Right lobe of liver (tissue), 6 donors: Measurements from ENCODE around the gene ZNF804A. TPM values are rescaled to one million over a fixed set of nuclear protein-coding genes. Genes with fewer than 3 reads are reported as not detected.

ENCODE experiments used
- ATAC-seq, 4 donors: fragments of 200-7000 bp; cut with Tn5 transposase; one replicate each; pipeline ENCODE4 v1.9.1; 2020; ENCODE audit warnings: mild to moderate bottlenecking in 4 of 4, moderate library complexity in 4 of 4
- DNase-seq, 3 donors: peaks; one replicate each; pipeline ENCODE4 v3.0.0-alpha.2; 2020
- H3K27ac ChIP-seq, 3 donors: fragments of 200-600 bp; one replicate each; pipeline ENCODE4 v1.8.0; 2022
- H3K27me3 ChIP-seq, 2 donors: fragments of 200-600 bp; one replicate each; pipeline ENCODE4 v1.8.0; 2022
- H3K36me3 ChIP-seq, 4 donors: fragments of 200-600 bp; sonication (generic) in 1 of 4; one replicate each; pipeline versions ENCODE4 v1.5.1 to v1.8.0; 2017 to 2022; ENCODE audit warnings: control low read depth in 1 of 4
- H3K4me1 ChIP-seq, 4 donors: fragments of 200-600 bp; sonication (generic) in 1 of 4; one replicate each; pipeline versions ENCODE4 v1.5.1 to v1.8.0; 2017 to 2022; ENCODE audit warnings: control low read depth in 1 of 4
- H3K4me3 ChIP-seq, 3 donors: fragments of 200-600 bp; one replicate each; pipeline ENCODE4 v1.8.0; 2022
- H3K9me3 ChIP-seq, 4 donors: fragments of 200-600 bp; sonication (generic) in 1 of 4; one replicate each; pipeline versions ENCODE4 v1.5.1 to v1.8.0; 2017 to 2022; ENCODE audit warnings: control low read depth in 1 of 4
- CTCF ChIP-seq, 4 donors: fragments of 200-600 bp in 3 of 4; fragments of 450-650 bp in 1 of 4; IDR thresholded peaks; one replicate each; pipeline versions ENCODE4 v1.5.1 to v1.8.0; 2016 to 2022; ENCODE audit warnings: antibody characterized with exemption in 4 of 4, mild to moderate bottlenecking in 2 of 4
- POLR2A ChIP-seq: fragments of 450-650 bp; IDR thresholded peaks from one replicate; pipeline ENCODE4 v1.6.1; 2017; ENCODE audit warnings: antibody characterized with exemption, mild to moderate bottlenecking
- WGBS: methylation state at CpG from one replicate; pipeline ENCODE4 v1.1.6; 2018; ENCODE audit warnings: low coverage, low lambda C conversion rate; ENCODE audit not compliant: insufficient coverage; ENCODE audit errors: missing lambda C conversion rate; 5-methylcytosine and 5-hydroxymethylcytosine counted together
- intact Hi-C, 2 donors: fragments of 100-400 bp; cut with DNase I; formaldehyde crosslinking; loops; one replicate each; pipeline versions ENCODE4 v1.11.2 to v1.14.1; 2022
- total RNA-seq, 6 experiments: library from RNA; depleted of rRNA in 2 of 6; stranded (reverse); fragments of >200 nt in 2 of 6; fragmentation: NEBNext Ultra II Directional in 3 of 6; extraction: Animal tissue kit (Norgen Biotek cat#: 25700) in 3 of 6; gene quantifications; one replicate each; pipeline versions ENCODE4 v1.1.0 to v1.2.4, GENCODE V29; 2016 to 2023
- donor health status: DM: no; HTN: yes; CAD: no.
- donor health status: DM: no; HTN: no; CAD: no.
- donor health status: DM: no; HTN: no; CAD: no.
- donor health status: DM: no; HTN: yes; CAD: no.
- donor health status: DM: no; HTN: yes; CAD: no.

Gene ZNF804A
- total RNA-seq, 6 experiments from 2014 or later = 0.06 to 0.30 (median 0.20) TPM; not detected in 3

- TF ChIP-seq CTCF (IDR thresholded peaks at IDR 0.05) = no peak
- no peak for TF ChIP-seq POLR2A
These were observed 181.4 kb downstream of the ZNF804A start for GRCh38 chr2:184779777-184780176.

GRCh38 chr2:184780384-184780783, 182.1 kb downstream of the ZNF804A start:
- intact Hi-C loops = no loop called here
- Histone ChIP-seq H3K4me3 (no peak overlapping the region), H3K27me3 (no peaks in the 10 kb centered on the region), H3K9me3 (no peaks in the 10 kb centered on the region), H3K36me3 (no peaks in the 10 kb centered on the region), H3K4me1 (no peaks in the 10 kb centered on the region), H3K27ac (no peak overlapping the region)
- no peak for DNase-seq
- no peak for ATAC-seq
- TF ChIP-seq CTCF (IDR thresholded peaks at IDR 0.05) (no peak), POLR2A (no peak)
- 20% methylated on average over 1 of the region's 1 CpG for whole genome bisulfite sequencing

More at GRCh38 chr2:184779777-184780176, 181.4 kb downstream of the ZNF804A start:
- DNase-seq (no peak), ATAC-seq (no peak)
- H3K36me3 ChIP-seq = no peaks in the 10 kb centered on the region
- intact Hi-C loops = no loop called here
- no peaks in the 10 kb centered on the region for H3K27me3 ChIP-seq
- H3K27ac ChIP-seq = no peak overlapping the region
- no peak overlapping the region for H3K4me3 ChIP-seq
- 62% methylated on average over 2 of the region's 2 CpGs for WGBS
- no peaks in the 10 kb centered on the region for H3K4me1 ChIP-seq
- H3K9me3 ChIP-seq = no peaks in the 10 kb centered on the region

GRCh38 chr2:184780944-184781343, 182.6 kb downstream of the ZNF804A start:
- Histone ChIP-seq H3K9me3 (no peaks in the 10 kb centered on the region), H3K36me3 (no peaks in the 10 kb centered on the region), H3K27ac (no peak overlapping the region), H3K4me3 (no peak overlapping the region), H3K4me1 (no peaks in the 10 kb centered on the region), H3K27me3 (no peaks in the 10 kb centered on the region)
- DNase-seq = no peak
- 38% methylated on average over 2 of the region's 2 CpGs for WGBS
- ATAC-seq = no peak
- intact Hi-C loops = no loop called here
- TF ChIP-seq CTCF (IDR thresholded peaks at IDR 0.05) = no peak
- TF ChIP-seq POLR2A = no peak

GRCh38 chr2:184783576-184783975, 185.2 kb downstream of the ZNF804A start:
- no peak for ATAC-seq
- Histone ChIP-seq H3K36me3 (no peaks in the 10 kb centered on the region), H3K27me3 (no peaks in the 10 kb centered on the region), H3K9me3 (no peaks in the 10 kb centered on the region), H3K4me1 (no peaks in the 10 kb centered on the region), H3K4me3 (no peak overlapping the region), H3K27ac (no peak overlapping the region)
- no peak for DNase-seq
- TF ChIP-seq CTCF (IDR thresholded peaks at IDR 0.05) = no peak
- no peak for TF ChIP-seq POLR2A
- 41% methylated on average over 3 of the region's 3 CpGs for WGBS
- intact Hi-C loops = no loop called here

GRCh38 chr2:184793176-184793575, 194.8 kb downstream of the ZNF804A start:
- no peak overlapping the region for H3K4me3 ChIP-seq
- H3K27ac ChIP-seq = no peak overlapping the region
- 63% methylated on average over 1 of the region's 1 CpG for WGBS
- no peak for DNase-seq
- no peaks in the 10 kb centered on the region for H3K4me1 ChIP-seq
- no peak for ATAC-seq
- TF ChIP-seq POLR2A (no peak), CTCF (IDR thresholded peaks at IDR 0.05) (no peak)
- no peaks in the 10 kb centered on the region for H3K27me3 ChIP-seq
- no peaks in the 10 kb centered on the region for H3K9me3 ChIP-seq
- intact Hi-C loops = no loop called here
- H3K36me3 ChIP-seq = no peaks in the 10 kb centered on the region
